Esophagus squamous epithelium (tissue), 4 donors: ENCODE results near the gene HOOK2.

ENCODE experiments used
- CTCF ChIP-seq, 6 experiments: fragments of 450-650 bp in 4 of 6; fragments of 200-600 bp in 2 of 6; sonication (generic) in 2 of 6; IDR thresholded peaks; one replicate each; pipeline ENCODE4 v1.5.1; 2016 to 2019; ENCODE audit warnings: antibody characterized with exemption in 6 of 6, mild to moderate bottlenecking in 4 of 6, moderate library complexity in 4 of 6
- POLR2A ChIP-seq, 4 donors: fragments of 450-650 bp; IDR thresholded peaks; one replicate each; pipeline ENCODE4 v1.6.1; 2017; ENCODE audit warnings: antibody characterized with exemption in 4 of 4, mild to moderate bottlenecking in 4 of 4, moderate library complexity in 3 of 4

- TF ChIP-seq CTCF (IDR thresholded peaks at IDR 0.05) (no peak), POLR2A (IDR thresholded peaks at IDR 0.05) (no peak)
Observed at GRCh38 chr19:12784871-12785430, 9.6 kb upstream of the HOOK2 start.
